Tibial artery (tissue), 4 donors: ENCODE measurements around the gene GAS7.

ENCODE experiments used
- DNase-seq, 2 donors: peaks; one replicate each; pipeline ENCODE4 v3.0.0-alpha.2; 2019
- H3K27ac ChIP-seq, 2 donors: fragments of 200-600 bp; sonication (generic) in 1 of 2; 1 replicate in 1 of 2; 2 replicates in 1 of 2; pipeline ENCODE4 v1.5.1; 2018 to 2019; ENCODE audit warnings: mild to moderate bottlenecking in 1 of 2
- H3K27me3 ChIP-seq, 2 donors: fragments of 200-600 bp; sonication (generic) in 1 of 2; one replicate each; pipeline versions ENCODE4 v1.5.1 to v1.6.0; 2016 to 2019
- H3K36me3 ChIP-seq, 3 donors: fragments of 200-600 bp; sonication (generic) in 2 of 3; one replicate each; pipeline ENCODE4 v1.5.1; 2016 to 2019; ENCODE audit warnings: mild to moderate bottlenecking in 2 of 3
- H3K4me1 ChIP-seq, 4 donors: fragments of 200-600 bp; sonication (generic) in 2 of 4; 1 replicate in 3 of 4; 2 replicates in 1 of 4; pipeline ENCODE4 v1.5.1; 2016 to 2019
- H3K4me3 ChIP-seq, 2 donors: fragments of 200-600 bp; sonication (generic) in 1 of 2; 1 replicate in 1 of 2; 2 replicates in 1 of 2; pipeline ENCODE4 v1.5.1; 2018 to 2019; ENCODE audit warnings: mild to moderate bottlenecking in 2 of 2
- H3K9me3 ChIP-seq, 3 donors: fragments of 200-600 bp; sonication (generic) in 1 of 3; one replicate each; pipeline ENCODE4 v1.5.1; 2016 to 2019
- CTCF ChIP-seq, 2 experiments: fragments of 200-600 bp in 1 of 2; fragments of 450-650 bp in 1 of 2; IDR thresholded peaks; one replicate each; pipeline ENCODE4 v1.5.1; 2017 to 2019; ENCODE audit warnings: antibody characterized with exemption in 2 of 2, mild to moderate bottlenecking in 1 of 2, moderate library complexity in 1 of 2
- intact Hi-C: fragments of 100-400 bp; cut with DNase I; formaldehyde crosslinking; loops from one replicate; pipeline ENCODE4 v1.15.0; 2023; ENCODE audit warnings: low total_unique reads

GAS7 gene

GRCh38 chr17:10126276-10126615 is 72.2 kb downstream of the GAS7 start:
- H3K4me3 ChIP-seq = no peak overlapping the region
- no peak for TF ChIP-seq CTCF (IDR thresholded peaks at IDR 0.05)
- DNase-seq = no peak
- H3K27ac ChIP-seq = no peak overlapping the region
- H3K27me3 ChIP-seq = peaks cover 0 to 7% of the 10 kb centered on the region in 2 donors
- no peaks in the 10 kb centered on the region for H3K9me3 ChIP-seq
- no peaks in the 10 kb centered on the region for H3K36me3 ChIP-seq
- intact Hi-C loops = no loop called here
- H3K4me1 ChIP-seq = peaks cover 0 to 14% (median 2%) of the 10 kb centered on the region in 4 donors

GRCh38 chr17:10125531-10126275 is 72.7 kb downstream of the GAS7 start:
- H3K27me3 ChIP-seq = peaks cover 0 to 7% of the 10 kb centered on the region in 2 donors
- no peaks in the 10 kb centered on the region for H3K36me3 ChIP-seq
- H3K4me3 ChIP-seq = no peak overlapping the region
- TF ChIP-seq CTCF (IDR thresholded peaks at IDR 0.05) = no peak
- no peak overlapping the region for H3K27ac ChIP-seq
- peaks cover 0 to 14% (median 2%) of the 10 kb centered on the region in 4 donors for H3K4me1 ChIP-seq
- no peaks in the 10 kb centered on the region for H3K9me3 ChIP-seq
- no peak for DNase-seq
- intact Hi-C loops = no loop called here

GRCh38 chr17:10123093-10123492 is 75.3 kb downstream of the GAS7 start:
- Histone ChIP-seq H3K27ac (peak overlapping the region in 1 of 2 donors; percentile 25), H3K4me3 (no peak overlapping the region), H3K27me3 (peaks cover 0 to 7% of the 10 kb centered on the region in 2 donors), H3K36me3 (no peaks in the 10 kb centered on the region), H3K9me3 (no peaks in the 10 kb centered on the region), H3K4me1 (peaks cover 0 to 22% (median 7%) of the 10 kb centered on the region in 4 donors)
- intact Hi-C loops = no loop called here
- TF ChIP-seq CTCF (IDR thresholded peaks at IDR 0.05) = no peak
- DNase-seq = no peak

GRCh38 chr17:10121971-10122707 is 76.3 kb downstream of the GAS7 start:
- H3K27ac ChIP-seq = no peak overlapping the region
- no peaks in the 10 kb centered on the region for H3K36me3 ChIP-seq
- intact Hi-C loops = no loop called here
- peak; percentile 61 to 74 for DNase-seq
- H3K4me1 ChIP-seq = peaks cover 0 to 16% (median 7%) of the 10 kb centered on the region in 4 donors
- no peak overlapping the region for H3K4me3 ChIP-seq
- H3K27me3 ChIP-seq = peaks cover 0 to 7% of the 10 kb centered on the region in 2 donors
- TF ChIP-seq CTCF (IDR thresholded peaks at IDR 0.05) = no peak
- no peaks in the 10 kb centered on the region for H3K9me3 ChIP-seq

GRCh38 chr17:10120749-10121148 is 77.7 kb downstream of the GAS7 start:
- no peak overlapping the region for H3K4me3 ChIP-seq

More at GRCh38 chr17:10120749-10121148, 77.7 kb downstream of the GAS7 start:
- H3K4me1 ChIP-seq = peaks cover 0 to 16% (median 9%) of the 10 kb centered on the region in 4 donors
- no peak overlapping the region for H3K27ac ChIP-seq
- H3K27me3 ChIP-seq = peaks cover 0 to 7% of the 10 kb centered on the region in 2 donors
- DNase-seq = no peak
- no peaks in the 10 kb centered on the region for H3K36me3 ChIP-seq
- no peaks in the 10 kb centered on the region for H3K9me3 ChIP-seq
- no peak for TF ChIP-seq CTCF (IDR thresholded peaks at IDR 0.05)
- intact Hi-C loops = no loop called here
